WI38 (cell line): ENCODE data around the gene LRCH3.
A peak's percentile ranks its signal among the peaks of the same experiment; 100 is the strongest.

ENCODE experiments used
- H3K4me3 ChIP-seq: 2 replicates; pipeline ENCODE4 v1.5.1; 2011; ENCODE audit warnings: low read depth, mild to moderate bottlenecking, control low read depth, low read length
- CTCF ChIP-seq: IDR thresholded peaks from 2 replicates; pipeline ENCODE4 v1.5.1; 2012; ENCODE audit warnings: low read depth, mild to moderate bottlenecking, control low read depth, low read length

The LRCH3 gene

GRCh38 chr3:197749601-197750395 is 41.3 kb upstream of the LRCH3 start, which contains the start of gene FYTTD1:
TSS of gene FYTTD1 (plus strand) at chr3:197749883. CDS start at chr3:197749972, 89 bp downstream.
- TF ChIP-seq CTCF = no peak
- peak within 1 kb of the TSS; percentile 91 for H3K4me3 ChIP-seq

GRCh38 chr3:197750396-197750831 is 40.6 kb upstream of the LRCH3 start:
- H3K4me3 ChIP-seq = peak overlapping the region; percentile 91
- TF ChIP-seq CTCF = no peak

GRCh38 chr3:197750858-197751737 is 40.0 kb upstream of the LRCH3 start:
- TF ChIP-seq CTCF = no peak
- H3K4me3 ChIP-seq = peak overlapping the region; percentile 91

- H3K4me3 ChIP-seq = peak overlapping the region; percentile 91
- TF ChIP-seq CTCF = no peak
Measured at GRCh38 chr3:197752107-197752506, 38.9 kb upstream of the LRCH3 start.

- no peak for TF ChIP-seq CTCF
- H3K4me3 ChIP-seq = no peak overlapping the region
Measured at GRCh38 chr3:197753263-197753662, 37.8 kb upstream of the LRCH3 start.

GRCh38 chr3:197756704-197757103 is 34.4 kb upstream of the LRCH3 start:
- no peak overlapping the region for H3K4me3 ChIP-seq
- TF ChIP-seq CTCF = no peak
